OCI-LY1 (cell line): ENCODE data around the gene IGF2R.

Source experiments
- H2AFZ ChIP-seq: fragments of 200-600 bp; sonication (generic), shearing (Covaris generic); 2 replicates; pipeline ENCODE4 v1.6.0; 2014; ENCODE audit warnings: antibody characterized with exemption, mild to moderate bottlenecking, low read length
- H3F3A ChIP-seq: fragments of 200-600 bp; sonication (generic), shearing (Covaris generic); 2 replicates; pipeline ENCODE4 v1.6.0; 2014; ENCODE audit warnings: mild to moderate bottlenecking, antibody characterized with exemption, low read length, moderate library complexity; ENCODE audit not compliant: insufficient read depth
- H3K27ac ChIP-seq: fragments of 200-600 bp; sonication (generic); 2 replicates; pipeline ENCODE4 v1.5.1; 2014; ENCODE audit warnings: low read length, mixed run types, mild to moderate bottlenecking, low read depth; ENCODE audit not compliant: poor library complexity, severe bottlenecking
- H3K27me3 ChIP-seq: fragments of 200-600 bp; sonication (generic); 2 replicates; pipeline ENCODE4 v1.6.0; 2014; ENCODE audit warnings: antibody characterized with exemption, mild to moderate bottlenecking, low read length, moderate library complexity; ENCODE audit not compliant: insufficient read depth
- H3K36me3 ChIP-seq: fragments of 200-600 bp; sonication (generic); 2 replicates; pipeline ENCODE4 v1.6.1; 2014; ENCODE audit warnings: mild to moderate bottlenecking, antibody characterized with exemption, low read length, moderate library complexity, mixed read lengths; ENCODE audit not compliant: insufficient read depth
- H3K4me1 ChIP-seq: fragments of 200-600 bp; sonication (generic); 2 replicates; pipeline ENCODE4 v1.5.1; 2014; ENCODE audit warnings: mild to moderate bottlenecking, low read length, moderate library complexity; ENCODE audit not compliant: insufficient read depth, severe bottlenecking
- H3K4me2 ChIP-seq: fragments of 200-600 bp; sonication (generic), shearing (Covaris generic); 2 replicates; pipeline ENCODE4 v1.6.1; 2014; ENCODE audit warnings: low read length
- H3K4me3 ChIP-seq: fragments of 200-600 bp; sonication (generic); 2 replicates; pipeline ENCODE4 v1.5.1; 2014; ENCODE audit warnings: low read length, low read depth, mild to moderate bottlenecking, mixed read lengths; ENCODE audit not compliant: poor library complexity, severe bottlenecking
- H3K79me2 ChIP-seq: fragments of 200-600 bp; shearing (Covaris generic); 2 replicates; pipeline ENCODE4 v1.6.1; 2016; ENCODE audit warnings: mixed run types, low read length, mixed read lengths; ENCODE audit not compliant: insufficient read depth
- H3K9ac ChIP-seq: fragments of 200-600 bp; sonication (generic), shearing (Covaris generic); 2 replicates; pipeline ENCODE4 v1.6.1; 2014; ENCODE audit warnings: mild to moderate bottlenecking, low read length, mixed read lengths
- H3K9me2 ChIP-seq: fragments of 200-600 bp; sonication (generic), shearing (Covaris generic); 2 replicates; pipeline ENCODE4 v1.6.1; 2014; ENCODE audit warnings: low read depth, mild to moderate bottlenecking, low read length, mixed read lengths
- H3K9me3 ChIP-seq: fragments of 200-600 bp; shearing (Covaris generic); 2 replicates; pipeline ENCODE4 v1.6.1; 2014; ENCODE audit warnings: low read length, mixed read lengths
- H4K20me1 ChIP-seq: fragments of 200-600 bp; sonication (generic), shearing (Covaris generic); 2 replicates; pipeline ENCODE4 v1.6.0; 2016; ENCODE audit warnings: mild to moderate bottlenecking, low read length; ENCODE audit not compliant: insufficient read depth
- EZH2 ChIP-seq: fragments of 200-600 bp; sonication (generic), shearing (Covaris generic); IDR thresholded peaks from 2 replicates; pipeline ENCODE4 v1.8.0; 2017; ENCODE audit warnings: borderline replicate concordance, mixed run types, mild to moderate bottlenecking, antibody characterized with exemption, low read length, moderate library complexity, mixed read lengths
- TF ChIP-seq, protein P1 (sequence below): fragments of 200-600 bp; sonication (generic), shearing (Covaris generic); IDR thresholded peaks from 2 replicates; pipeline ENCODE4 v1.5.1; 2017; ENCODE audit warnings: mild to moderate bottlenecking, antibody characterized with exemption, low read length, moderate library complexity, mixed read lengths

Gene IGF2R

DNA sequence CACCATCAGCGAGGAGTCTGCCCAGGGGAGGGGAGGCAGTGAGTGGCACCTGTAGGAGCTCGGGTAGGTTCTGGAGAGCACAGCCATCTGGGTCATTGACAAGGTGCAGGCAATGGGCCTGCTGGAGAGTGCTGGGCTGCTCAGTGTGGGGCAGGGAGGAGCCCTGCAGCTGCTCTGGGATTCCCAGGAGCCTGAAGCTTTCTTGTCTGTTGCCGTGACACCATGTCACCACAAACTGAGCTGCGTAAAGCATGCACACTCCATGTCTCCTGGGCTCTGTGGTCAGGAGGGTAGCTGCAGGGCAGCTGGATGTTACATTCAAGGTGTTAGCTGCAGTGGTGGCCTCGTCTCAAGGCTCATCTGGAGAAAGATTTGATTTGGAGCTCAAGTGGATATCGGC, 148.3 kb downstream of the IGF2R start:
- Histone ChIP-seq H3K36me3 (no peaks in the 10 kb centered on the region), H3F3A (no peaks in the 10 kb centered on the region), H3K4me1 (no peaks in the 10 kb centered on the region), H3K9ac (no peak overlapping the region), H4K20me1 (no peaks in the 10 kb centered on the region), H2AFZ (no peak overlapping the region), H3K9me2 (no peaks in the 10 kb centered on the region), H3K27ac (no peak overlapping the region), H3K79me2 (no peaks in the 10 kb centered on the region), H3K9me3 (peaks cover 7% of the 10 kb centered on the region; the same call in 1 of the 2 replicates), H3K4me3 (no peak overlapping the region), H3K27me3 (no peaks in the 10 kb centered on the region), H3K4me2 (no peak overlapping the region)
- TF ChIP-seq EZH2: no peak
- TF ChIP-seq, protein P1, sequence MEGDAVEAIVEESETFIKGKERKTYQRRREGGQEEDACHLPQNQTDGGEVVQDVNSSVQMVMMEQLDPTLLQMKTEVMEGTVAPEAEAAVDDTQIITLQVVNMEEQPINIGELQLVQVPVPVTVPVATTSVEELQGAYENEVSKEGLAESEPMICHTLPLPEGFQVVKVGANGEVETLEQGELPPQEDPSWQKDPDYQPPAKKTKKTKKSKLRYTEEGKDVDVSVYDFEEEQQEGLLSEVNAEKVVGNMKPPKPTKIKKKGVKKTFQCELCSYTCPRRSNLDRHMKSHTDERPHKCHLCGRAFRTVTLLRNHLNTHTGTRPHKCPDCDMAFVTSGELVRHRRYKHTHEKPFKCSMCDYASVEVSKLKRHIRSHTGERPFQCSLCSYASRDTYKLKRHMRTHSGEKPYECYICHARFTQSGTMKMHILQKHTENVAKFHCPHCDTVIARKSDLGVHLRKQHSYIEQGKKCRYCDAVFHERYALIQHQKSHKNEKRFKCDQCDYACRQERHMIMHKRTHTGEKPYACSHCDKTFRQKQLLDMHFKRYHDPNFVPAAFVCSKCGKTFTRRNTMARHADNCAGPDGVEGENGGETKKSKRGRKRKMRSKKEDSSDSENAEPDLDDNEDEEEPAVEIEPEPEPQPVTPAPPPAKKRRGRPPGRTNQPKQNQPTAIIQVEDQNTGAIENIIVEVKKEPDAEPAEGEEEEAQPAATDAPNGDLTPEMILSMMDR: no peak

DNA sequence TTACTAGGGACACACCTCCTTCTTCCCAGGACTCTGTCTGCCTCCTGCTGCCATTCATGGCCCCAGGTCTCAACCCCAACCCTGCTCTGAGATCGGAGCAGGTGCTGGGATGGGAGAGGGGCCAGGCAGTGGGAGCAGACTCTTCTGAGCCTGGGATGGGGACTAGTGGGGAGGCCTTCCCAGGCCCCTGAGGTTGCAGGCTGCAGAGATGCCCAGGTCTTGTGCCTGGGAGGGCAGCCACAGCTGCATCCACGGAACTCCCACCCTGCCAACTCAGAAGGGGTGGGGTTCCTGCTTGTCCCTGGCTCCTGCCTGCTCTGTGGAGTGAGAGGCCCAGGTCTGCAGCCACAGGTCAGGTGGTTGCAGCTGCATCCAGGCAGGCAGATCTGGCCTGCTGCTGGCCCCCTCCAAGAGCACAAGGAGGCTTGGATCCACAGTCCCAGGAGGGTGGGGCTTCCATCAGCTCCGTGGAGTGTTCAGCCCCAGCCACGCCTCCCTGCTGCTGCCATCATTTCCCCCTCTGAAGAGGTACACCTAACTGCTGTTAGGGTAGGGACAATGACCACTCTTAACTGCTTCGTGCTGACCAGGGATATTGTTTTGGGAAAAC, 149.8 kb downstream of the IGF2R start:
- Histone ChIP-seq H3K9me2 (no peaks in the 10 kb centered on the region), H3K79me2 (no peaks in the 10 kb centered on the region), H3K4me1 (no peaks in the 10 kb centered on the region), H3K9me3 (peaks cover 7% of the 10 kb centered on the region; the same call in 1 of the 2 replicates), H3K4me3 (no peak overlapping the region), H3K27me3 (no peaks in the 10 kb centered on the region), H2AFZ (no peak overlapping the region), H3K36me3 (no peaks in the 10 kb centered on the region), H3K27ac (no peak overlapping the region), H3K4me2 (no peak overlapping the region), H3K9ac (no peak overlapping the region), H3F3A (no peaks in the 10 kb centered on the region), H4K20me1 (no peaks in the 10 kb centered on the region)
- no peak for TF ChIP-seq EZH2
- TF ChIP-seq, protein P1: no peak

DNA sequence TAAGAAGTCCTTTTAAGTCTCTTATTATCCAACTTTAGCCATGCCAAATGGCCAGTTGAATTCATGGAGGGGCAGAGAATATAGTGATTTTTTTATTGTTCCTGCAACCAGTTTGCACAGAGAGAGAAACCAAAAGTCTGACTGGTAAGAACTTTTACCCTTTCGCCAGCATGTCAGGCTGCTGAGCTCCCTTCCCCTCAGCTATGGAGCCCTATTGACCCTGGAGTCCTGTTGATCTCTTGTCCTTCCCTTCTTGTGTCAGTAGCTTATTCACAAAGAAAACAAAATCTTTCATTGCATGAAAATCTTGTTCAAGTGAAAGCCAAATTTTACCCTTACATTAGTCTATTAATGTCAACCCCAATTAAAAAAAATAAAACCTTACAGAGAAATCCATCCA, 151.2 kb downstream of the IGF2R start:
- Histone ChIP-seq H3K9me3 (peaks cover 7% of the 10 kb centered on the region; the same call in 1 of the 2 replicates), H3F3A (no peaks in the 10 kb centered on the region), H3K79me2 (no peaks in the 10 kb centered on the region), H3K27me3 (no peaks in the 10 kb centered on the region), H3K9ac (no peak overlapping the region), H3K4me3 (no peak overlapping the region), H3K4me1 (no peaks in the 10 kb centered on the region), H4K20me1 (no peaks in the 10 kb centered on the region), H3K36me3 (no peaks in the 10 kb centered on the region), H2AFZ (no peak overlapping the region), H3K9me2 (no peaks in the 10 kb centered on the region), H3K27ac (no peak overlapping the region), H3K4me2 (no peak overlapping the region)
- TF ChIP-seq, protein P1: no peak
